IgD-negative memory B cell (primary cell): ENCODE measurements around the gene SCGB1C1. TPM values are rescaled to one million over a fixed set of nuclear protein-coding genes. Genes with fewer than 3 reads are reported as not detected.
"Not testable (repeated sequence)": the region's sequence is repeated elsewhere in the genome, so short reads cannot be mapped to it uniquely, and the experiment has no call there.

Experiments
- H3K27ac Mint-ChIP-seq, 3 donors: one replicate each; pipeline ENCODE4 v1.8.0; 2020 to 2022; ENCODE audit warnings: mild to moderate bottlenecking in 3 of 3, mixed read lengths in 3 of 3, moderate library complexity in 1 of 3
- H3K27me3 Mint-ChIP-seq: one replicate; pipeline ENCODE4 v1.8.0; 2021; ENCODE audit warnings: mixed read lengths
- H3K36me3 Mint-ChIP-seq: one replicate; pipeline ENCODE4 v1.8.0; 2020; ENCODE audit warnings: mild to moderate bottlenecking, mixed read lengths
- H3K4me1 Mint-ChIP-seq, 3 donors: one replicate each; pipeline ENCODE4 v1.8.0; 2020 to 2022; ENCODE audit warnings: mixed read lengths in 3 of 3, mild to moderate bottlenecking in 1 of 3
- H3K4me3 Mint-ChIP-seq, 4 donors: one replicate each; pipeline ENCODE4 v1.8.0; 2020 to 2022; ENCODE audit warnings: mild to moderate bottlenecking in 4 of 4, mixed read lengths in 4 of 4, moderate library complexity in 3 of 4
- H3K9me3 Mint-ChIP-seq, 3 donors: one replicate each; pipeline ENCODE4 v1.8.0; 2020 to 2021; ENCODE audit warnings: mixed read lengths in 3 of 3, mild to moderate bottlenecking in 1 of 3
- polyA plus RNA-seq: library from polyadenylated mRNA; unstranded; fragments of 300-500 nt; fragmentation: Illumina TruSeq; gene quantifications from one replicate; pipeline ENCODE4 v1.2.3, GENCODE V29; 2021

The SCGB1C1 gene
- polyA plus RNA-seq, 1 donor from 2014 or later = not detected

DNA sequence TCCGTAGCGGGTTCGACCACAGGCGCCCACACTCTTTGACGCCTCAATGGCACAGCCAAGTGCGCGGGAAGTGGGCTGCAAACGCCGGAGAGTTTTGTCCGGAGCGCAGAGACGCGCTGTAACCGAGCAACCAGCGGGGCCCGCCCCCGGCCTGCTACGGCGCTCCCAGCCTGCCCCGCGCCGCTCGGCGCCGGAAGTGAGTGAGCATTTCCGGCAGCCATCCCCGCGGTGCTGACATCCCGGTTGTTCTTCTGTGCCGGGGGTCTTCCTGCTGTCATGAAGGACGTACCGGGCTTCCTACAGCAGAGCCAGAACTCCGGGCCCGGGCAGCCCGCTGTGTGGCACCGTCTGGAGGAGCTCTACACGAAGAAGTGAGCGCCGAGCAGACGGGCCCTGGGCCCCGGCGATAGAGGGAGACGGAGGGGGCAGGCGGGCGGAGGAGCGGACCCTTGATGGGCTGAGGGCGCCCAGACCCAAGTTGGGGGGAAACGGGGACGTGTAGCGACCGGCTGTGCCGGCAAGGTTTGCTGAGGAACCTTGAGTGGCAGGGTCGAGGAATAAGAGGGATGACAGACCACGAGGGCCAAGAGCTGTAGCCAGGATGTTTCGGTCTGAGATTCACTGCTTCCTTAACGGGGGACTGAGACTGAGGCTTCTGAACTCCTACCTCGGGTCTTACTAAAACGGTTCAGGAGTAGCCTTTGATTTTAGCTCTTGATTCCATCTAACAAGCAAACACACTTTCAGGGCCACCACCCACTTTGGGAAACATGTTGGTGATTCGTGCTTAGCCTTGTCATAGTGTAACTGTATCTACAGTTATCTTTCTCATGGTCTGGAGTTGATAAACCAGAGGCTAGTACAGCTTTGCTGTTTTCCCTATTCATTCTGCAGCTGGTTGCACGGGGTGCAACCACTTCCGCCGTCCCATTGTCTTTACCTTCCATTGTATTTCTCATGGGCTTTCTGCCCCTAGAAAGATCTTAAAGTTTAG lies 44.2 kb downstream of the SCGB1C1 start, which contains the start of gene PSMD13:
PSMD13 (plus strand) TSS at position 203 of the 994 bp plus-strand sequence; CDS start at position 277, 74 bp downstream.
- H3K9me3 Mint-ChIP-seq = no peaks in the 10 kb centered on the region
- H3K27ac Mint-ChIP-seq = peak within 1 kb of the TSS; percentile 97 to 100 (median 97)
- H3K36me3 Mint-ChIP-seq = peaks cover 3% of the 10 kb centered on the region
- H3K4me3 Mint-ChIP-seq = peak within 1 kb of the TSS; percentile 91 to 100 (median 99)
- no peaks in the 10 kb centered on the region for H3K27me3 Mint-ChIP-seq
- H3K4me1 Mint-ChIP-seq = peaks cover 12 to 30% (median 27%) of the 10 kb centered on the region in 3 donors

DNA sequence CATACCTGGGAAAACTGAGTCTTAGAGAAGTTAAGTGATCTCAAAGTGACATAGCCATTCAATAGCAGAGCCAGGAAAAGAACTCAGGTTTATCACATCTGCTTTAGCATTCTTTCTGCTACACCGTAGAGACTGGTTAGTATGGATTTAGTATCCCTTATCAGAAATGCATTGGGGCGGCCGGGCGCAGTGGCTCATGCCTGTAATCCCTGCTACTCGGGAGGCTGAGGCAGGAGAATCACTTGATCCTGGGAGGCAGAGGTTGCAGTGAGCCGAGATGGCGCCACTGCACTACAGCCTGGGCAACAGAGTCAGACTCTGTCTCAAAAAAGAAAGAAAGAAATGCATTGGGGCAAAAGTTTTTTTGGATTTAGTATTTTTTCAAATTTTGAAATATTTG lies 45.5 kb downstream of the SCGB1C1 start:
- Mint-ChIP-seq H3K27ac (peak overlapping the region in 1 of 3 donors; percentile 97), H3K4me3 (peak overlapping the region in 2 of 4 donors; percentile 91 to 100), H3K4me1 (peaks cover 12 to 36% (median 32%) of the 10 kb centered on the region in 3 donors)
- H3K9me3 Mint-ChIP-seq, H3K27me3 Mint-ChIP-seq, H3K36me3 Mint-ChIP-seq: not testable (repeated sequence)

DNA sequence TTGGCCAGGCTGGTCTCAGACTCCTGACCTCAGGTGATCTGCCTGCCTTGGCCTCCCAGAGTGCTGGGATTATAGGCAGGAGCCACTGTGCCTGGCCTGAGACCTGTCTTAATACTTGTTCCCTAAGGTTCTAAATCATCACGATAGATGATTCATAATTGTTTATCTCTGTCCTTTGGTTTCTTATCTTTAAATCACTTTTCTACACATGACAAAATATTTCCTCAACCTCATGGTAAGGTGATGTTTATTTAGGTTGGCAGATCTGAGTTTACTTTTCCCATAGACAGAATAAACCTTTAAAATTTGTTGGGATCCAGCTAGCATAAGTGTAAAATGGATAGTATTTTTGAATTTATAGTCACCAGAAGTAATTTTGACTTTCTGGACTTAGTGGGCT lies 47.4 kb downstream of the SCGB1C1 start:
- no peaks in the 10 kb centered on the region for H3K27me3 Mint-ChIP-seq
- H3K4me1 Mint-ChIP-seq = peaks cover 7 to 34% (median 29%) of the 10 kb centered on the region in 3 donors
- no peak overlapping the region for H3K27ac Mint-ChIP-seq
- H3K36me3 Mint-ChIP-seq = peaks cover 9% of the 10 kb centered on the region
- H3K4me3 Mint-ChIP-seq = peak overlapping the region in 1 of 4 donors; percentile 72
- no peaks in the 10 kb centered on the region for H3K9me3 Mint-ChIP-seq

DNA sequence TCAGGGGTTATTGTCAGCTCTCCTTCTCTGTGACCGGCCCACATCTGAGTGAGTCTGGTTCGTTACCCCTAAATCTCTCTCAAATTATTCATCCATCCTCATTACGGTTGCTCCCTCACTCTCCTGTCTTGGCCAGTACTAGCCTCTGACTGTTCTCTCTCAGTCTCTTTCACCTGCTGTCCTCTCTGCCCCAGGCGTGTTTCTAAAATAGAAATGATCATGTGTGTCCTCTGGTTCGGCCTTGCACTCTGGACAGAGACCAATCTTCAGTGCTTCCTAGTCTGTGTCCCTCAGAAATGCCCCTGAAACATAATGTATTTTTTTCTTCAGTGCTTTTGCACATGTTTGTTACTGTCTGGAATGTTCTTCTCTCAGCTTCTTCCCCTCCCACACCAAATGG lies 48.8 kb downstream of the SCGB1C1 start:
- Mint-ChIP-seq H3K9me3 (no peaks in the 10 kb centered on the region), H3K4me3 (peak overlapping the region in 1 of 4 donors; percentile 70), H3K36me3 (peaks cover 13% of the 10 kb centered on the region), H3K27me3 (no peaks in the 10 kb centered on the region), H3K27ac (peak overlapping the region in 1 of 3 donors; percentile 43), H3K4me1 (peaks cover 7 to 26% (median 26%) of the 10 kb centered on the region in 3 donors)

Other genes with a start within 250 kb of the SCGB1C1 start
- 44.4 TPM for gene BET1L, start 14.3 kb downstream of the SCGB1C1 start, polyA plus RNA-seq
- 65.7 TPM for gene RIC8A, start 14.6 kb downstream of the SCGB1C1 start, polyA plus RNA-seq
- 11.6 TPM for gene SIRT3, start 43.3 kb downstream of the SCGB1C1 start, polyA plus RNA-seq
- 179 TPM for gene PSMD13, start 43.9 kb downstream of the SCGB1C1 start, polyA plus RNA-seq
- gene NLRP6, start 85.3 kb downstream of the SCGB1C1 start, polyA plus RNA-seq = 5.9 TPM
- 6.1 TPM for gene PGGHG, start 96.0 kb downstream of the SCGB1C1 start, polyA plus RNA-seq
- not detected for gene IFITM5, start 106.4 kb downstream of the SCGB1C1 start, polyA plus RNA-seq
- gene IFITM2, start 114.7 kb downstream of the SCGB1C1 start, polyA plus RNA-seq = 1,305 TPM
- gene IFITM1, start 121.0 kb downstream of the SCGB1C1 start, polyA plus RNA-seq = 233 TPM
- 1.4 TPM for gene IFITM3, start 127.8 kb downstream of the SCGB1C1 start, polyA plus RNA-seq
- gene B4GALNT4, start 176.4 kb downstream of the SCGB1C1 start, polyA plus RNA-seq = not detected
- not detected for gene PKP3, start 201.1 kb downstream of the SCGB1C1 start, polyA plus RNA-seq
- gene SIGIRR, start 221.9 kb downstream of the SCGB1C1 start, polyA plus RNA-seq = 130 TPM
- gene ANO9, start 248.9 kb downstream of the SCGB1C1 start, polyA plus RNA-seq = 4.9 TPM